EH (cell line): ENCODE data around the gene SCO1.
"Not testable (repeated sequence)": the region's sequence is repeated elsewhere in the genome, so short reads cannot be mapped to it uniquely, and the experiment has no call there.

Experiments
- DNase-seq: peaks from one replicate; pipeline ENCODE4 v3.0.0-alpha.2; 2015; ENCODE audit warnings: low read depth

The SCO1 gene

DNA sequence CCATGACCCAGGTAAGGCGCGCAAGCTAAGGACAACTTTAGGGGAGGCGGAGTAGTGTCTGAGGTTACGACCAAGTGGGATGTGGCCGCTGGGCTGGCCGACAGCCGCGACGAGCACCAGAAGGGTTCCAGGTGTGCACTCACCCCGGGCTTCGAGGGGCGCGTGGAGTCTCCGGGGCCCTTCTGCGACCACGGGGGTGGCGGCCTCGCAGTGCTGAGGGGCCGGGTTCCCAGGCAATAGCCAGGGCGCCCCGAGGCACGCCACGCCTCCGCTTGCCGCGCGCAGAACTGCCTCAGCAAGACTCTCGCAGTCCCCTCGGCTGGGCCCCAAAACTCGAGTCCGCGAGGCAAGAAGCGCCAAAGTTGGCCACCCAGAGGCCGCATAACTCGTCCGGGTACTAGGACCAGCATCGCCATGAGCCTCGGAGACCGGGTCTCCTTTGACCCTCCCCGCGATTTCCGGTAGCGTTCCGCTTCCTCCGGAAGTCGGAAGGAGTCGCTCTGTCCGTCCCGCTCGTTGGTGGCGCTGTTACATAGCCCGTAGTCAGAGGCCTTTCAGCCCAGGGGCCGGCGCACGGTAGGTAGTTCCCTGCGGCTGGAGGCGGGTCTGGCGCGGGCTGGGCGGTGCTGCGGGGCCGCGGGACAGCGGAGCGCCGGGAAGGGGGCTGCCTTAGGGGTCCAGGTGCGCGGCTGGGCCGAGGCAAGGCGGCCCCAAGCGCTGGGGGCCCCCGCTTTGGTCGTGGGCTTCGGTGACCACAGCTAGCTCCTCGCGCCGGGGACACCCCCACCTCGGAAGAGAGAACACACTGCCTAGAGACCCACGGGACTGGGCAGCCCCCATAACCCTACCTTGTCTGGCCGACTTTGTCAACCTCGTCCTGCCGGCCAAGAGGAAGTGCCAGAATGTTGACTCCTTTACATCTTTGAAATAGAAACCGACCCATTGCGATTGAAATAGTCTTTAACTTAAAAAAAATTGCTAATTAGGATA lies at the start of gene SCO1, which contains the start of gene ADPRM:
Gene SCO1 (minus strand): TSS at position 442 of the 990 bp plus-strand sequence. CDS start 26 bp downstream, at position 416.
Gene ADPRM (plus strand): TSS at position 503 of the 990 bp plus-strand sequence. CDS start 7,333 bp downstream, outside the sequence.
- DNase-seq = peak; percentile 96

DNA sequence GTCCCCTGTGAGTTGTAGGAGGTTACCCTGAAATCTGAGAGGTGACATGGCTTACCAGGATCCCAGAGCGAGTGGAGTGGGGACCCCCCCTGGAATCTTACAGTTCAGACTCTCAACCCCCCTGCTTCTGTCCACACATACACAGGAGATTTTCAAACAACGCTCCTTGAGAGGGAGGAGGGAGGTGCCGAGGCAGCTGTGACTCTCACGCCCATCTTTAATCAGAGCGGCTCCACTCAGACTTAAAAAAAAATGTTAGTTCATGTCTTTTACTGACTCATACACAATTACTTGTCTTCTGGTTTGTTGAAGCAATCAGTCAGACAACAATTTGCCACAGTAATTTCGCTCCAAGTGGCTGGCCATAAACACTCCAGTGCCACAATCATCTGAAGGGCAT lies 47.9 kb upstream of the SCO1 start:
- DNase-seq = peak; percentile 52

DNA sequence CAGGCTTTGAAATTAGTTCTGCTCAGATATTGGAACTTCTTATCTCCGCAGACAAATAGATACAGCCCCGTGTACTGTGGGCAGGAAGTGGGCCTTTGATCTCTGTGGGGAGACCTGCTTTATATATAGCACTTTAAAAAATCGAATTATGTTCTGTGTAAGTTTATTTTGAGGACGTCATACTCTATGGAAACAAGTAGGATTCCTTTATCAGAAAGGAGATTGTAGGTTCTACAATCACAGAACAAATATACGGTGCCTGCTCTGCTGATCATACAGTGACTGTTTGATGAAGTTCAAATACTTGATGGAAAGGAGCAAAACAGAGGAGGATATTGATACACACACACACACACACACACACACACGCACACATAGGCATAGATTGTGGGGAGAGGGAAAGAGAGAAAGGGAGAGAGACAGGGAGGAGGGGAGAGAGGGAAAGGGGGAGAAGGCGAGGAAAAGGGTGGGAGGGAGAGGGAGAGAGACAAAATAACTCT lies 47.2 kb upstream of the SCO1 start:
- no peak for DNase-seq

DNA sequence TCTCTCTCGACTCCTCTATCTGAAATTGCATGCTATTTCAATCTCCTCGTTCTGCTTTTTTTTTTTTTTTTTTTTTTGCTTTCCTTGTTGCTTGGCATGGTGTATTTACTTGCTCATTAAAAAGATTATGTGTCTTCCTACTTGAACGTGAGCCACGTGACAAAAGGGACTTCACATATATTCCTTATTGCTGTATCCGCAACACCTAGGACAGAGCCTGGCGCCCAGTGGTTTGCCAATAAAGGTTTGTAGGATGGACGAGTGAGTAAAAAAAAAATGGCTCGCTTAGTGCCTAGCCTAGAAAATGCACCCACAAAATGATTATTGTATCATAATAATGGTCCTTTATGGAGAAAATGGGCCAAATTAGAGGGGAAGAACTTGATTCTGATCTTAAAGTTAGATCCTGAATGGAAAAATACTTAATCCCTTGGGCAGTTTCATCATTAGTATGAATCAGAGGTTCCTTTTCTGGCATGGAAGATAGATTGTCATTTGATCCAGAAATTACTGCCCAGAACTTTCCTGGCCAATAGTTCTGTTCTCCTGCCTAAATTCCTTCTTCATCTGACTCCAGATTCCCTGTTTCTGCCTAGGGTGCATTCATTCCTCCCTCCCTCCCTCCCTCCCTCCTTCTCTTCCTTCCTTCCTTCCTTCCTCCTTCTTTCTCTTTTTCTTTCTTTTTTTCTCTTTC lies 46.1 kb upstream of the SCO1 start:
- DNase-seq = peak; percentile 63

DNA sequence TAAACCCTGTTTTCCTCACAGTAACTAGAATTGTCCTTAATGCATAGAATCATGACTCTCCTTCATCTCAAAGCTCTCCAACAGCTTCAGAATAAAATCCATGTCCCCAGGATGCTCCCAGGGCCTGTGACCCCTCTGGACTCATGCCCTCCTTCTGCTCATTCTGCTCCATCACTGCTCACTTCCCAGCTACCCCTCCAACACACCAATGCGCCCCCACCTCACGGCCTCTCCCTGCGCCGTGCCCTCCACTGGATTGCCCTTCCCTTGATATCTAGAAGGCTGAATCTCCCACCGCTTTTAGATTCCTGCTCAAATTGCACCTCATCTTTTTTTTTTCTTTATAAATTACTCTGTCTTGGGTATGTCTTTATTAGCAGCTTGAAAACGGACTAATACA lies 45.1 kb upstream of the SCO1 start:
- DNase-seq = no peak

DNA sequence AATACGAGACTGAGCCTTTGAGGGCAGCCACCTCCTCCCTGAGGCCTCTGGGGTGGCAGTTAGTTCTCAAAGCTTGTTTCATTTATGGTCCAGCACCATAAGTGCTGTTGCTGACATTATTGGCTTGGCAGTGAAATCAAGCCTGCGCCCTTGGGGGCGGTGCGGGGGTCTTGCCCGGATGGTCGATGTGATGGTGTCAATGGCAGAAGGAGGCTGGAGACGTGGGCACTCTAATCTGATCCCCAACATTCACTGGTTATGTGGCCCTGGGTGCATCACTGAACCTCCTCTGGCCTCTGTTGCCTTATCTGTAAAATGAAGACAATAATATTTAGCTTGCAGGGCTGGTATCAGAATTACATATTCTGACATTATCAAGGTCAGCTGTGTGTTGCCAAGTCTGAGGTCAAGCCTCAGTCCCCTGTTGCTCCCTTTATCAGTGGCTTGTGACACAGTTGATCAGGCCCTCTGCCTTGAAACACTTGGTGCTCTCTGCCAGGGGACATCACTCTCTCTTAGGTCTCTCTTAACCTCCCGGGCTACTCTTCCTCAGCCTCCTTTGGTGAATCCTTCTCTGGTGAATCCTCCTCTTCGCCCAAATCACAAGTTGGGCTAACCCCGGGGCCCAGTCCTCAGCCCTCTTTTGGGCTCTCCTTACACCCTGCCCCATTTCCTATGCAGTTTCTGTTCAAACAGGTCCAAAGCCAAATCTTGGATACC lies 44.2 kb upstream of the SCO1 start:
- no peak for DNase-seq

DNA sequence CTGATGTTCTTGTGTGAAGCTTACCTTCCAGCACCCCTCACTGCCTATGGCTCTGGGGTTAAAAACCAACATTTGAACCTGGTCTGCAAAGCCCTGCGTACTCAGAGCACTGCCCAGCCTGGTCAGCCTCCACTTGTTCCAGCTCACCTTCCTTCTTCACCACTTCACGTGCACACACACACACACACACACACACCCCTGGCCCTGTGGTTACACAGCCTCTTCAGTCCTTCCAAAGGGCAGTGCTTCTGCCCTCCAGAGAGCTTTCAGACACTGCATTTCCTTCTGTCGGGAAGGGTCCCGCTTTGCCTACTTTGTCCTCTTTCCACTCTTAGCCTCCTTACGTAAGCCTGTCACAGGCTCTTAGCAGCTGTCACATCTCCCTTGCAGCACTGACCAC lies 42.1 kb upstream of the SCO1 start:
- DNase-seq = no peak

DNA sequence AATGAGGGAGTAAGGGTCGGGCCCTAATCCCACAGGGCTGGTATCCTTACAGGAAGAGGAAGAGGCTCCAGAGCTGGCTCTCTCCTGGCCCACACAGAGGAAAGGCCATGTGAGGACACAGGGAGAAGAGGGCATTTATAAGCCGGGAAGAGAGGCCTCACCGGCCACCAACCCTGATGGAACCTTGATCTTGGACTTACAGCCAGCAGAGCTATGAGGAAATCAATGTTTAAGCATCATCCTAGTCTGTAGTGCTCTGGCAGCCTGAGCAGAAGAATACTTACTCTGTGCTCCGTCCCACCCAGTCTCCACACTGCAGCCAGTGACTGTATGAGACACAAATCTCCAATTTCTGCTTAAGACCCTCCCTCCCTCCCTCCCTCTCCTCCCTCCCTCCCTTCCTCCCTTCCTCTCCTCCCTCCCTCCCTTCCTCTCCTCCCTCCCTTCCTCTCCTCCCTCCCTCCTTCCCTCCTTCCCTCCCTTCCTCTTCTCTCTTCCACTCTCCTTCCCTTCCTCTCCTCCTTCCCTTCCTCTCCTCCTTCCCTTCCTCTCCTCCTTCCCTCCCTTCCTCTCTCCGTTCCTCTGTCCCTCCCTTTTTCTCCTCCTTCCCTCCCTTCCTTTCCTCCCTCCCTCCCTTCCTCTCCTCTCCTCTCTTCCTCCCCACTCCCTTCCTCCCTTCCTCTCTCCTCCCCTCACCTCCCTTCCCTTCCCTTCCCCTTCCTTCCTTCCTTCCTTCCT lies 41.4 kb upstream of the SCO1 start:
- no peak for DNase-seq

DNA sequence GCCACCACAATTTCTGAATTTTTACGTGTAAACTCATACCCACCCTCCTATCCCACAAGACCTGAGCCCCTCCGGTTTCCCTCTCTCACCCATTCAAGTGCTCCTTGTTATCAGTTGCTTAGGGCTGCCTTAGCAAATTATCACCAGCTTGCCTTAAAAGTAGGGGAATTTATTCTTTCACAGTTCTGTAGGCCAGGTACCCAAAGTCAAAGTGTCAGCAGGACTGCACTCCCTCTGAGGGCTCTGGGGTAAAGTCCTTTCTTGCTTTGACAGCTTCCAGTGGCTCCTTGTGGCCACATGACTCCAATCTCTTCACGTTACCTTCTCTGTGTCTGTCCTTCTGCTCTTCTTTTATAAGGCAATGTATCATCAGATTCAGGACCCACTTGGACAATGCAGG lies 40.4 kb upstream of the SCO1 start:
- DNase-seq = no peak

DNA sequence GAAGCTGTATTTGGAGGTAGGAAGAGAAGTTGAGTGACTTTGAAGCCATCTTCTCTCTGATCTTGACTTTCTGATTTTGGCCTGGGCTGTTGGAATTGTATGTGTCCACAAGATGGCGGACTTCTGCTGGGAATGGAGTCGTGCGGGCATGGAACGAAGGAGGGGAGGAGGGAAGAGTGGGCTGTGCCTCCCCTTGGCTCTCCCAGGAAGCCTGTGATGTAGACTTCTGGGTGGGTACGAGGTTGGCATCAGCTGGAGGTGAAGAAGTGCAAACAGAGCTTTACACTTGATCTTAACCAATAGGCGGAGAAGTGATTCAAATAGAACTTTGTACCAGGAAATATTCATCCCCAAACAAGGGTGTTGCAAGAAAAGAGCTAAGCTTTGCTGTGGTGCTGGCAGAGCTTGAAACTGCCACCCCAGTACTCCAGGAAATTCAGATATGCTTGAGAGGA lies 39.9 kb upstream of the SCO1 start:
- peak; percentile 67 for DNase-seq

DNA sequence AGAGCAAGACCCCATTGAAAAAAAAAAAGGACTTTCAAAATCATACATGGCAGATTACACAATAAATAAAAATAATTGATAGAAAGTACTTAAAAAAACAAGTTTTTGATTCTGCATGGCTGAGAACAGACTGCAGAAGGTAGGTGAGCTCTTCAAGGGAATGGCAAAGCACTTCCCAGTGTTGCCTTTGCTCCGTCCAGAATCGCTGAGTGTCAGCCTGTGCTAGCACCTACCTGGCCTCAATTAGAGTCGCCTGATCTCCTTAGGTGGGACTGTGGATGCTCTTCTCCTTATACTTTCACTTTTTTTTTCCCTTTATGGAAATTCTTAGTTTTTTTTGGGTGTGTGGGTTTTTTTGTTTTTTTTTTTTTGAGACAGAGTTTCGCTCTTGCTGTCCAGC lies 38.5 kb upstream of the SCO1 start:
- DNase-seq = no peak

DNA sequence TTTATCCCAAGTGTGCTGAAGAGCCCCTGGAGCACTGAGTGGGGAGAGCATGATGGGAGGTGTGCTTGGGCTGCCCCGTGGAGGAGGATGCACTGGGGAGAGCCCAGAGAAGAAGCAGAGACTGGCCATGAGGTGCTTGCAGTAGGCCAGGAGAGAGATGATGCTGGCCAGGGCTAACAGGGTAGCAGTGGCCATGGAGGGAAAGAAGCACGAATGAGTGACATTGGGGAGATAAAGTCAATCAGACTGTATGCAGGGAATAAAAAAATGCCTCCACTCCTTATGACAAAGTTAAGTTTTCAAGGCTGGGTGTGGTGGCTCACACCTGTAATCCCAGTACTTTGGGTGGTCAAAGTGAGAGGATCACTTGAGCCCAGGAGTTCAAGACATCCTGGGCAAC lies 37.9 kb upstream of the SCO1 start:
- no peak for DNase-seq

DNA sequence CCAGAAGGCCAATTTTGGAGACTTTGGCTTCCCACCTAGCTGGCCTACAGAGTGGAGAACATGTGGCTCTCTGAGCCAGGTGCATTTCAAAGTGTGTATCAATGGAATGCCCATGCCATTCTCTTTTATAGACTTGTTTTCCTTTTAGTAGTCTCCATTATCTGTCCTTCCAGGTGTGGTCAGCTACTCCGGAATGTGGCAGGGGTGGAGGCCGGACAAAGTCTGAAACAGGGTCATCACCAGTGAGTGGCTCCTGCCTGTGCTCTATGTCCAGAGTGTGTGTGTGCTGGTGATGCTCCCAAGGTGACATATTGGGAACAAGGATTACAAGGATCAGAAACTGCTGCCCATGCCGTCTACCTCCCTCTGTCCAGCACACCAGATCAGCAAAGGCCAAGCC lies 36.3 kb upstream of the SCO1 start:
- DNase-seq = no peak

DNA sequence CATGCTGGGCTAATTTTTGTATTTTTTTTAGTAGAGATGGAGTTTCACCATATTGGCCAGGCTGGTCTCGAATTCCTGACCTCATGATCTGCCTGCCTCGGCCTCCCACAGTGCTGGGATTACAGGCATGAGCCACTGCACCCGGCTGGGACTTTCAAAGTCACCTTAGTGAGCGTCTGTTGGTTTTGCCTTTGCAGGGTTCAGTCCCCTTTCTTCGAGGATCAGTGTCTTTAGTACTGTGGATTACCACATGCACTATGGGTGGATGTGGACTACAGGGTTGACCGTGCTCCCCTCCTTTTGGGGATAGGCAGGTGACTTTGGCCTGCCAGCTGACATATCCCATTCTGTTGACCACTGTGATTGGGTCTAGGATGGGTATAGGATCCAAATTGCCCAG lies 34.8 kb upstream of the SCO1 start:
- not testable (repeated sequence) for DNase-seq

DNA sequence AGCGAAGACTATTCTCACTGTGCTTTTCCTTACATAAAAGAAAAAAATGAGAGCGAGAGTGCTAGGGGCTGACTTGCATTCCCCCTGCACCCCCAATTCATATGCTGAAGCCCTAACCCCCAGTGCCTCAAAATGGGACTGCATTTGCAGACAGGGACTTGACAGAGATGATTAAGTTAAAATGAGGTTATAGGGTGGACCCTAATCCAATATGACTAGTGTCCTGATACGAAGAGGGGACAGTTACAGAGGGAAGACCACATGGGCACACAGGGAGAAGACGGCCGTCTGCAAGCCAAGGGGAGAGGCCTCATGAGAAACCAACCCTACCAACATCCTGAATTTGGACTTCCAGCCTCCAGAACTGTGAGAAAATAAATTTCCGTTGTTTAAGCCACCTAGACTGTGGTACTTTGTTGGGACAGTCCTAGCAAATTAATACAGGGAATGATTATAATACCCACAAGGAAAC lies 34.1 kb upstream of the SCO1 start:
- DNase-seq = no peak

DNA sequence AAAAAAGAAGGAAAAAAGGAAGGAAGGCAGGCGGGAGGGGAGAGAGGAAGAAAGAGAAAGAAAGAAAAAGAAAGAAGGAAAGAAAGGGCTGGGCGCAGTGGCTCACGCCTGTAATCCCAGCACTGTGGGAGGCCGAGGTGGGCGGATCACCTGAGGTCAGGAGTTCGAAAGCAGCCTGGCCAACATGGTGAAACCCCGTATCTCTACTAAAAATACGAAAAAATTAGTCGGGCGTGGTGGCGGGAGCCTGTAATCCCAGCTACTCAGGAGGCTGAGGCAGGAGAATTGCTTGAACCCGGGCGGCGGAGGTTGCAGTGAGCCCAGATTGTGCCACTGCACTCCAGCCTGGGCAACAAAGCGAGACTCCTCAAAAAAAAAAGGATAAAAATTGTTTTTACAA lies 32.9 kb upstream of the SCO1 start:
- DNase-seq = not testable (repeated sequence)

DNA sequence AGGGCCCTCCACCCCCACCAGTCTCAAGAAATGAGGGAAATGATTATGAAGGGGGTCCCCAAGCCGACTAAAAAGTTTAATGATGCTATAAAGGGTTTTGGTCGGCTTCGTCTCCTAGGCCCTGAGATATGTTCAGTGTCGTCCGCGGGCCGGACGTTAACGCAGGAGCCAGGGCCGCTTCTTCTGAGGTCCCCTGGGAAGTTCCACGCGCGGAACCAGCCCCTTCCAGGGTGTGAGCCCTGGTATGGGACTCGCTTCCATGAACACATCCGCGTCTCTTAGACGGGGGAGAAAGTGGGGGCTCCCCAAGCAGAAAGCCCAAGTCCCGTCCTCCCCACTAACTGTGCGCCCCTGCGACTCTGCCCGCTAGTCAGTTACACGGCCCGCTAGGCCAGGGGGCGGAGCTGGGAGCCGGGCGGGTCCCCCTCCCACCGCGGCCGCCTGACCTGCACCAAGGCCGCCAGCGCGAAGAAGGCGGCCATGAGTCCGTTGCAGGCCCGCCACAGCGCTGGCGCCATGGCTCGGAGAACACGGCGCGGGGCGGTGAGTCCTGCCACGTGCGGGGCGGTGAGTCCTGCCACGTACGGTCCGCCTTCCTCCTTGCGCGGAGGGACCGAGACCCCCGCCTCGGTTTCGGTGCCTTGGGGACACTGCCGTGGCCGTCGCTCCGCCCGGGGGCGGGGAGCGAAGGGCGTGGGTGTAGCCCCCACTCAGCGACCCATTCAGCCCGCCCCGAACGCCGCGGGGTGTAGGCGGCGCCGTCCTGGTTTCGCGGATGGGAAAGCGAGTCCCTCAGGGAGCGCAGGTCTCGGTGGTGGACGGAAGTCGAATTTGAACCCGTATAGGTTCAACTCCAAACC lies 32.2 kb upstream of the SCO1 start, which contains the start of gene TMEM220:
Gene TMEM220 (minus strand): TSS at position 690 of the 860 bp plus-strand sequence. CDS start 172 bp downstream, at position 518.
- DNase-seq = peak; percentile 83

DNA sequence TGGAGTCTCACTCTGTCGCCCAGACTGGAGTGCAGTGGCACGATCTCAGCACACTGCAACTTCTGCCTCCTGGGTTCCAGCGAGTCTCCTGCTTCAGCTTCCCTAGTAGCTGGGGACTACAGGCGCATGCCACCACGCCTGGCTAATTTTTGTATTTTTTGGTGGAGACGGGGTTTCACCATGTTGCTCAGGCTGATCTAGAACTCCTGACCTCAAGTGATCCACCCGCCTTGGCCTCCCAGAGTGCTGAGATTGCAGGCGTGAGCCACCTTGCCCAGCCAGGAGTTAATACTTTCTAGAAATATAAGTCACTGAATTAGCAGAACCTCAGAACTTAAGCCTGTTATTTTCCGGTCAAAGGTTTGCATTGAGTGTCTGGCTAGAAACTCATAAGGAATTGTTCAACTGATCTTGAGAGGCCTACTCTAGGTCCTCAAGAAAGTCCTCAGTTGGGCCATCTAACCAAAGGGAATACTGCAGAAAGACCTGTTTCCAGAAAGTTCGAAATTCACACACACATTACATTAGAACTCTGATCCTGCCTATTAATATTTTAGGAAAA lies 31.1 kb upstream of the SCO1 start:
- no peak for DNase-seq

DNA sequence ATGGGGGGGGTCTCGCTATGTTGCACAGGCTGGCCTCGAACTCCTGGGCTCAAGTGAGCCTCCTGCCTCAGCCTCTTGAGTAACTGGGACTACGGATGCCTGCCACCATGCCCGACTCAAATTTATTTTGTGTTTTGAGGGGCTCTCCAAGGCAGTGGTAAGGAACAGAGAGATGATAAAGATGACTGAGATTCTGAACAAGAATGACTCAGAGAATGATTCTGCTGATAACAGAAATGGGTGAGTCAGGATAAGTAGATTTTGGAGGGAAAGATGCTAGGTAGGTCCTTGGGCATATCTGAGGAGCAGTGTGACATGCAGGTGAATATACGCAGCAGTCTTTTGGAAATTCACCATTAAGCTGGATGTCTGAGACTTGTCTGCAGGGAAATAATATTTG lies 29.9 kb upstream of the SCO1 start:
- peak; percentile 17 for DNase-seq

DNA sequence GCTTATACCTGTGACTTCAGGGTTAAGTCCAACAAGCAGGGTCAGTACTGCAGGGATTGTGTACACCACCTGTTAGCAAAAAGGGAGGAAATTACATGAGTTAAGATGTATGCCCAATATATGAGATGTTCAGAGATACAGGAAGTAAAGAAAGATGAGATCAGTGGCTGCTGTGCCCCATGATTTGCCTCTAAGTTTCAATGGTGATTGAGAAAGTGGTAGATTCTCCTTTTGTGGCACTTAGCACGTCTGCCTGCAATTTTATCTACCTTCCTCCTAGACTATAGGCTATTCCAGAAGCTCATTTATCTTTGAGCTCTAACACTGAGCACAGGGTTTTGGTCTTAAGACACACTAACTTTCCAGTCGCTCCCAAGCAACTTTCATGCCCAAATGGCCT lies 28.9 kb upstream of the SCO1 start:
- no peak for DNase-seq
